Heart right ventricle (tissue), 16 donors: ENCODE results near the gene RPS6KA2. TPM values are rescaled to one million over a fixed set of nuclear protein-coding genes. Genes with fewer than 3 reads are reported as not detected.

Source experiments
- ATAC-seq, 8 donors: fragments of 200-7000 bp; cut with Tn5 transposase; one replicate each; pipeline ENCODE4 v1.9.1; 2020; ENCODE audit warnings: mild to moderate bottlenecking in 8 of 8, moderate library complexity in 8 of 8, moderate number of reproducible peaks in 1 of 8
- DNase-seq, 2 donors: peaks; one replicate each; pipeline ENCODE4 v3.0.0-alpha.2; 2020
- H3K27ac ChIP-seq, 10 donors: fragments of 200-600 bp; sonication (generic) in 2 of 10; one replicate each; pipeline versions ENCODE4 v1.5.0 to v1.8.0; 2020 to 2022; ENCODE audit warnings: mild to moderate bottlenecking in 3 of 10
- H3K27me3 ChIP-seq, 7 donors: fragments of 200-600 bp; one replicate each; pipeline ENCODE4 v1.8.0; 2021 to 2022; ENCODE audit warnings: mild to moderate bottlenecking in 2 of 7
- H3K36me3 ChIP-seq, 9 donors: fragments of 200-600 bp; sonication (generic) in 1 of 9; one replicate each; pipeline versions ENCODE4 v1.5.0 to v1.8.0; 2020 to 2022; ENCODE audit warnings: mild to moderate bottlenecking in 2 of 9
- H3K4me1 ChIP-seq, 9 donors: fragments of 200-600 bp; sonication (generic) in 1 of 9; one replicate each; pipeline versions ENCODE4 v1.5.0 to v1.8.0; 2020 to 2022; ENCODE audit warnings: mild to moderate bottlenecking in 4 of 9
- H3K4me3 ChIP-seq, 10 donors: fragments of 200-600 bp; sonication (generic) in 2 of 10; one replicate each; pipeline versions ENCODE4 v1.5.0 to v1.8.0; 2020 to 2022; ENCODE audit warnings: mild to moderate bottlenecking in 7 of 10, moderate library complexity in 2 of 10
- H3K9me3 ChIP-seq, 11 donors: fragments of 200-600 bp in 10 of 11; sonication (generic) in 2 of 11; one replicate each; pipeline versions ENCODE4 v1.5.0 to v1.8.0; 2013 to 2022; ENCODE audit warnings: mild to moderate bottlenecking in 2 of 11, control low read depth in 1 of 11, moderate library complexity in 1 of 11
- CTCF ChIP-seq, 9 donors: fragments of 200-600 bp; sonication (generic) in 2 of 9; IDR thresholded peaks; one replicate each; pipeline versions ENCODE4 v1.5.0 to v1.8.0; 2021 to 2022; ENCODE audit warnings: antibody characterized with exemption in 9 of 9, mild to moderate bottlenecking in 5 of 9, moderate library complexity in 1 of 9
- WGBS, 2 donors: extraction: QIAGEN DNeasy Blood & Tissue Kit; methylation state at CpG; one replicate each; pipeline ENCODE4 v1.1.7; 2013; ENCODE audit warnings: inconsistent platforms in 1 of 2; 5-methylcytosine and 5-hydroxymethylcytosine counted together
- intact Hi-C, 10 donors: fragments of 100-400 bp; cut with DNase I; formaldehyde crosslinking; loops; one replicate each; pipeline versions ENCODE4 v1.11.1 to v1.14.2; 2022
- polyA plus RNA-seq, 2 donors: library from polyadenylated mRNA; stranded (reverse); fragments of 200-250 nt; gene quantifications; one replicate each; pipeline ENCODE4 v1.2.3, GENCODE V29; 2013
- total RNA-seq, 10 donors: library from RNA; stranded (reverse); fragmentation: NEBNext Ultra II Directional in 3 of 10; extraction: Animal tissue kit (Norgen Biotek cat#: 25700) in 3 of 10; gene quantifications; one replicate each; pipeline versions ENCODE4 v1.2.1 to v1.2.4, GENCODE V29; 2021 to 2023
- donor health status: Arrhythmogenic right ventricular cardiomyopathy.
- donor health status: ischemic (EF 13 %, LVEDD 7.1; RV severe dilation, severe dysfunction).
- donor health status: healthy with polysubstance abuse.
- donor health status: DM: no; HTN: yes; CAD: no.
- donor health status: DM: no; HTN: no; CAD: no.
- donor health status: ischemic (EF 25% LVEDD 6.9; RV normal size, moderate dysfunction).
- donor health status: ischemic (EF 25% LVEDD 5.7; RV mildly dilated, moderate dysfunction).
- donor health status: healthy.
- donor health status: DM: yes; HTN: yes; CAD: no.
- donor health status: Ischemic cardiomyopathy.
- donor health status: ischemic (EF 35%, LVEDD 5.7; RV mildly dilated, moderate dysfunction).
- donor health status: nonischemic (EF 11% LVEDD 7.7; RV severe dilation, severe dysfunction).
- donor health status: DM: yes; HTN: yes; CAD: no.
- donor health status: PGD.
- donor health status: ischemic (EF 29% LVEDD 5.4; RV normal size, mild dysfunction).
- donor health status: nonischemic (EF 23%, LVEDD 6.1; RV moderate dilation, normal function).

The RPS6KA2 gene
- total and polyA plus RNA-seq, 12 donors: 20.3 to 91.4 (median 73.7) TPM

DNA sequence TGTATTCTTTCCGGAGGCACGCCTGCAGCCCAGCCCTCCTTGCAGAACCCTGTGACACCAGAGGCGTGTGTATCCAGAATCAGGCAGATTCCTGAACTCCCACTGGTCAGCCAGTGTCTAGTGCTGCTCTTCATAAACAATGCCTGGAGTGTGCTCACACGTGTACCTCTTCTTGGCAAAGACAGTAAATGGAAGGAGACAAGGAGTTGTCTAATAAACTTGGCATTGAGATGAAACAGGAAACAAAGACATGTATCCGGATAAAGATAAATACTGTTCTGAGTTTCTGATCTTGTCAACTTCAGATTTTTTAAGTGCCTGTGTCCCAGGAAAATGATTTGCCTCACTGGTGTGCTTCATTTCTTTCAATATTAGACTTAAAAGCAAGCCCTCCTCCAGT is 1.7 kb downstream of the RPS6KA2 start:
- intact Hi-C loops: loop anchor here in 5 of 10 donors (5.0 to 10.0 kb wide), 3 partner anchors 68 to 141 kb away; no protein-coding TSS in a partner anchor
- peak overlapping the region in 8 of 10 donors; percentile 53 to 97 (median 86) for H3K27ac ChIP-seq
- 33 to 52% methylated on average over 5 of the region's 5 CpGs for WGBS, 2 donors

GRCh38 chr6:166624275-166624674 is 2.8 kb downstream of the RPS6KA2 start:
- 47 to 57% methylated on average over 4 of the region's 4 CpGs for WGBS, 2 donors
- intact Hi-C loops: loop anchor here in 2 of 10 donors (5.0 to 10.0 kb wide), 2 partner anchors 72 to 139 kb away; no protein-coding TSS in a partner anchor
- DNase-seq (peak in 1 of 2 donors; percentile 14), ATAC-seq (peak in 2 of 8 donors; percentile 2 to 3)
- H3K27me3 ChIP-seq: peaks cover 0 to 14% (median 0%) of the 10 kb centered on the region in 7 donors
- H3K4me3 ChIP-seq: no peak overlapping the region
- no peaks in the 10 kb centered on the region for H3K9me3 ChIP-seq
- no peaks in the 10 kb centered on the region for H3K36me3 ChIP-seq
- TF ChIP-seq CTCF (IDR thresholded peaks at IDR 0.05): no peak
- peak overlapping the region in 8 of 10 donors; percentile 28 to 61 (median 42) for H3K27ac ChIP-seq
- peaks cover 5 to 87% (median 76%) of the 10 kb centered on the region in 9 donors for H3K4me1 ChIP-seq

More for the DNA sequence above, 1.7 kb downstream of the RPS6KA2 start:
- peaks cover 0 to 14% (median 0%) of the 10 kb centered on the region in 7 donors for H3K27me3 ChIP-seq
- no peak for TF ChIP-seq CTCF (IDR thresholded peaks at IDR 0.05)
- DNase-seq (no peak), ATAC-seq (no peak)
- no peaks in the 10 kb centered on the region for H3K9me3 ChIP-seq
- no peaks in the 10 kb centered on the region for H3K36me3 ChIP-seq
- H3K4me3 ChIP-seq: peak overlapping the region in 9 of 10 donors; percentile 78 to 97 (median 92)
- peaks cover 5 to 85% (median 66%) of the 10 kb centered on the region in 9 donors for H3K4me1 ChIP-seq

GRCh38 chr6:166623318-166623717 is 3.7 kb downstream of the RPS6KA2 start:
- Histone ChIP-seq H3K4me1 (peaks cover 0 to 78% (median 71%) of the 10 kb centered on the region in 9 donors), H3K9me3 (no peaks in the 10 kb centered on the region), H3K36me3 (peaks cover 0 to 8% (median 0%) of the 10 kb centered on the region in 9 donors), H3K4me3 (no peak overlapping the region), H3K27me3 (peaks cover 0 to 9% (median 0%) of the 10 kb centered on the region in 7 donors), H3K27ac (peak overlapping the region in 3 of 10 donors; percentile 41 to 57 (median 42))
- intact Hi-C loops: loop anchor here in 2 of 10 donors (5.0 to 10.0 kb wide), 2 partner anchors 71 to 139 kb away; no protein-coding TSS in a partner anchor
- ATAC-seq (no peak), DNase-seq (peak in 1 of 2 donors; percentile 3)
- 68 to 79% methylated on average over 5 of the region's 5 CpGs for WGBS, 2 donors
- TF ChIP-seq CTCF (IDR thresholded peaks at IDR 0.05): no peak

DNA sequence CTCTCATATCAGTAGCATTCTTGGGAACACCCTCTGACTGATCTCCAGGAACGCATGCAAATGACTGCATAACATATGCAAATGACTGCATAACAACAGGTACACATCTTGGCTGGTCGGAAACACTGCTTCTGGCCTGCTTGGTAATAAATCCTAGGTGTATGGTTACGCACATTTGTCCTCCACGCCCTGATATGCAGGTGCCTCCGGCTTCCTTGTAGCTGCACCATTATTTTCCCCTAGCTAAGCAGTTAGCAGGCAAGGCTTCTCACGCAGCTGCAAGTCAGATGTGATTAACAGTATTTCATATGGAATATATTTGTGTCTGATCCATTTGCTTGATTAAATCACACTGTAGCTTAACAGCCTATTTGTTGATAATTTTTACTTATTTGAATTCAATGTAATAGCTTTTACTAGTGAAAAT is 5.9 kb downstream of the RPS6KA2 start:
- intact Hi-C loops: loop anchor here in 2 of 10 donors (5.0 to 10.0 kb wide), 2 partner anchors 69 to 136 kb away; no protein-coding TSS in a partner anchor
- 89 to 93% methylated on average over 6 of the region's 6 CpGs for WGBS, 2 donors
- ATAC-seq (no peak), DNase-seq (no peak)
- H3K4me1 ChIP-seq: peaks cover 2 to 79% (median 71%) of the 10 kb centered on the region in 9 donors
- H3K4me3 ChIP-seq: no peak overlapping the region
- H3K27ac ChIP-seq: peak overlapping the region in 1 of 10 donors; percentile 61
- H3K27me3 ChIP-seq: peaks cover 0 to 5% (median 0%) of the 10 kb centered on the region in 7 donors
- no peaks in the 10 kb centered on the region for H3K9me3 ChIP-seq
- peaks cover 0 to 16% (median 0%) of the 10 kb centered on the region in 9 donors for H3K36me3 ChIP-seq
- no peak for TF ChIP-seq CTCF (IDR thresholded peaks at IDR 0.05)
